Measurements from ENCODE around the gene RPL18A. TPM values are rescaled to one million over a fixed set of nuclear protein-coding genes. Genes with fewer than 3 reads are reported as not detected.
A peak's percentile ranks its signal among the peaks of the same experiment; 100 is the strongest.

Gene RPL18A
- total and polyA plus RNA-seq, 2 of the 13 experiments (the other 11 are each of a cell fraction or from before 2014, with no cell fraction given): 1,471 to 2,004 TPM

- TF ChIP-seq ZFP37 (CRISPR knock-in tag; IDR thresholded peaks at IDR 0.05; ENCODE audit: borderline replicate concordance) (0 out of 2 replicates have a peak, but pooled peaks have one; percentile 62), KLF11 (CRISPR knock-in tag; IDR thresholded peaks at IDR 0.05) (0 out of 2 replicates have a peak, but pooled peaks have one; percentile 58), MED1 (CRISPR knock-in tag; IDR thresholded peaks at IDR 0.05) (0 out of 2 replicates have a peak, but pooled peaks have one; percentile 23), TOE1 (CRISPR knock-in tag; IDR thresholded peaks at IDR 0.05) (no peak), CCAR2 (optimal IDR thresholded peaks at IDR 0.05; ENCODE audit: low read depth, low read length) (no peak), HOXD1 (CRISPR knock-in tag; IDR thresholded peaks at IDR 0.05) (no peak), ZBTB7A (CRISPR knock-in tag; IDR thresholded peaks at IDR 0.05) (no peak; the same call in 1 of the 2 replicates), MYNN (CRISPR knock-in tag; IDR thresholded peaks at IDR 0.05; ENCODE audit: low read depth) (peak; percentile 73; the same call in 1 of the 2 replicates), ZNF546 (CRISPR knock-in tag; conservative IDR thresholded peaks at IDR 0.05) (no peak), ZBTB10 (CRISPR knock-in tag; IDR thresholded peaks at IDR 0.05; ENCODE audit: borderline replicate concordance) (0 out of 2 replicates have a peak, but pooled peaks have one; percentile 29), ZNF782 (CRISPR knock-in tag; IDR thresholded peaks at IDR 0.05; ENCODE audit: borderline replicate concordance) (no peak), IKZF1 (IDR thresholded peaks at IDR 0.05) (no peak), RFX1 (IDR thresholded peaks at IDR 0.05) (no peak), TGIF2 (CRISPR knock-in tag; IDR thresholded peaks at IDR 0.05) (no peak), PAXIP1 (CRISPR knock-in tag; conservative IDR thresholded peaks at IDR 0.05) (no peak), ARNT (IDR thresholded peaks at IDR 0.05) (no peak), NFYB (CRISPR knock-in tag; IDR thresholded peaks at IDR 0.05) (no peak), PHF21A (CRISPR knock-in tag; IDR thresholded peaks at IDR 0.05) (no peak), ZFP36L2 (CRISPR knock-in tag; IDR thresholded peaks at IDR 0.05) (no peak), HNRNPUL1 (IDR thresholded peaks at IDR 0.05; ENCODE audit: low read depth, low read length) (no peak), NFKBIZ (CRISPR knock-in tag; IDR thresholded peaks at IDR 0.05) (no peak), PRPF4 (IDR thresholded peaks at IDR 0.05; ENCODE audit: low read depth, low read length, poor library complexity, severe bottlenecking) (no peak), PTBP1 (IDR thresholded peaks at IDR 0.05; ENCODE audit: low read depth, low read length, poor library complexity, severe bottlenecking) (no peak), ZSCAN9 (CRISPR knock-in tag; IDR thresholded peaks at IDR 0.05; ENCODE audit: borderline replicate concordance) (peak; percentile 95), PLRG1 (conservative IDR thresholded peaks at IDR 0.05) (no peak)
Observed at GRCh38 chr19:17889609-17890214, 30.0 kb downstream of the RPL18A start (continued).

Data from HepG2 (cell line).